ENCODE results near the gene FBLN1. TPM values are rescaled to one million over a fixed set of nuclear protein-coding genes. Genes with fewer than 3 reads are reported as not detected.
"Not testable (repeated sequence)": the region's sequence is repeated elsewhere in the genome, so short reads cannot be mapped to it uniquely, and the experiment has no call there.

FBLN1 gene
- total RNA-seq, 1 donor from 2014 or later = 297 TPM

DNA sequence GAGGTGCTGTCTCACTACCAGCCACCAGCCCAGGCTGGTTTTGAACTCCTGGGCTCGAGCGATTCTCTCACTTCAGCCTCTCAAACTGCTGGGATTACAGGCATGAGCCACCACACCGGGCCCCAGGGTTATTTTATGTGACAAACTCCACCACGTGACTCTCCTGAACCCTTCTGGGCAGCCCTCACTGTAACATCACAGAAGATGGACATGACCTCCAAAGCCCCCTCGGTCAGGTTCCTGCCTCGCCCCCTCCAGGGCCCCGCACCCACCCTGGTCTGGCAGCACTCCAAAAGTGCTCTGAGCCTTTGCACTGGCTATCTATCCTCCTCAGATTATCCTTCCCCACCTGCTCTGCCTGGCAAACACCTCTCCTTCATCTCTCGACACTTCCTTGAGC, 45.9 kb upstream of the FBLN1 start:
- Mint-ChIP-seq H3K4me1 (peaks cover 47% of the 10 kb centered on the region), H3K36me3 (no peaks in the 10 kb centered on the region), H3K27ac (no peak overlapping the region), H3K4me3 (no peak overlapping the region), H3K9me3 (no peaks in the 10 kb centered on the region), H3K27me3 (ENCODE audit: low read depth) (no peaks in the 10 kb centered on the region)
- DNase-seq (ENCODE audit: low spot score in 2 of 2, unreplicated experiment in 2 of 2) = no peak
- no peak for TF ChIP-seq CTCF (IDR thresholded peaks at IDR 0.05; ENCODE audit: unreplicated experiment)

DNA sequence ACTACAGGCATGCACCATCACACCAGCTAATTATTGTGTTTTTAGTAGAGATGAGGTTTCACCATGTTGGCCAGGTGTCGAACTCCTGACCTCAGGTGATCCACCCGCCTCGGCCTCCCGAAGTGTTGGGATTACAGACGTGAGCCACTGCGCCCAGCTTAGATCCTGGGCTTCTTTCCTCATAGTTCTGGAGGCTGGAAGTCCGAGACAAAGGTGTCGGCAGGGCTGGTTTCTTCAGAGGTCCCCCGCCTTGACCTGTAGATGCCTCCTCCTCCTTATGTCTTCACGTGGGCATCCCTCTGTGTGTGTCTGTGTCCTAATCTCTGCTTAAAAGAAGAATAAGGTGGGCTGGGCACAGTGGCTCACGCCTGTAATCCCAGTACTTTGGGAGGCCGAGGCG, 44.2 kb upstream of the FBLN1 start:
- peaks cover 29% of the 10 kb centered on the region for H3K4me1 Mint-ChIP-seq
- TF ChIP-seq CTCF (IDR thresholded peaks at IDR 0.05; ENCODE audit: unreplicated experiment) = no peak
- H3K9me3 Mint-ChIP-seq = no peaks in the 10 kb centered on the region
- H3K36me3 Mint-ChIP-seq = no peaks in the 10 kb centered on the region
- no peak overlapping the region for H3K27ac Mint-ChIP-seq
- H3K27me3 Mint-ChIP-seq (ENCODE audit: low read depth) = no peaks in the 10 kb centered on the region
- no peak for DNase-seq (ENCODE audit: low spot score in 2 of 2, unreplicated experiment in 2 of 2)
- H3K4me3 Mint-ChIP-seq = no peak overlapping the region

GRCh38 chr22:45459235-45459634, 43.4 kb upstream of the FBLN1 start:
- no peak for DNase-seq (ENCODE audit: low spot score in 2 of 2, unreplicated experiment in 2 of 2)
- Mint-ChIP-seq H3K4me1 (peaks cover 25% of the 10 kb centered on the region), H3K36me3 (peaks cover 1% of the 10 kb centered on the region), H3K9me3 (peaks cover 4% of the 10 kb centered on the region), H3K27ac (no peak overlapping the region), H3K27me3 (ENCODE audit: low read depth) (no peaks in the 10 kb centered on the region), H3K4me3 (no peak overlapping the region)
- TF ChIP-seq CTCF (IDR thresholded peaks at IDR 0.05; ENCODE audit: unreplicated experiment) = no peak

DNA sequence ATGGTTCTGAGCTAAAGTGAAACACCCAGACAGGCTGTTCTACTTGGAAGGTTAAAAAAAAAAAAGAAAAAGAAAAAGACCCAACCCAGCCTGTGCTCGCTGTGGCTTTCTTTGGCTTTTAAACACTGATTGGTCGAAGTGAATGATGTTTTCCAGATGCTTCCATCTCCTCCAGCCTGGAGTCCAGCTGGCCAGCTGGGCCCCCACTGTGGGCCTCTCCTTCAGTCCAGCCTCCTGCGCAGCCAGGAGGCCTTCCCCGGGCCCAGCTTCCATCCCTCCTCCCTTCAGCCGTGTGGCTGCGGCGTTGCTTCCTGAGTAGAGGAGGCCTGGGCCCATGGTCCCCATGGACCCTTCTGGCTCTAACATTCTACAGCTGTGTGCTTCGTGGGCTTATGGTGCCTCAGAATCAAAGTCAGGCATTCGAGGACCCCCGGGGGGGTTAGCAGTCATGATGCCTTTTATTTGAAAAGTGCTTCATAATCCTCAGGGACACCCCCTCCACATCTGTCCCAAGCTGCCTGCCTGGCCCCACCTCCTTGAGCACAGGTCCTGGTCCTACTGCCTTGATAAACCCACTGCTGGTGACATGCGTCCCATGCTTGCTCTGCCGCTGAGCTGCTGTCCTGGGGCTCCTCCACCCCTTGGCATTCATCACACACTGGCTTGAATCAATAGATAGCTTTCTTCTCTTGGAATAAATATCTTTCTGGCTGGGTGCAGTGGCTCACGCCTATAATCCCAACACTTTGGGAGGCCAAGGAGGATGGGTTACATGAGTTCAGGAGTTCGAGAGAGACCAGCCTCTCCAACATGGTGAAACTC, 42.2 kb upstream of the FBLN1 start:
- Mint-ChIP-seq H3K27me3 (ENCODE audit: low read depth) (no peaks in the 10 kb centered on the region), H3K9me3 (peaks cover 11% of the 10 kb centered on the region), H3K4me1 (peaks cover 12% of the 10 kb centered on the region), H3K27ac (peak overlapping the region; percentile 47), H3K36me3 (peaks cover 1% of the 10 kb centered on the region), H3K4me3 (no peak overlapping the region)
- no peak for TF ChIP-seq CTCF (IDR thresholded peaks at IDR 0.05; ENCODE audit: unreplicated experiment)
- peak in 1 of 2 experiments; percentile 50 for DNase-seq (ENCODE audit: low spot score in 2 of 2, unreplicated experiment in 2 of 2)

DNA sequence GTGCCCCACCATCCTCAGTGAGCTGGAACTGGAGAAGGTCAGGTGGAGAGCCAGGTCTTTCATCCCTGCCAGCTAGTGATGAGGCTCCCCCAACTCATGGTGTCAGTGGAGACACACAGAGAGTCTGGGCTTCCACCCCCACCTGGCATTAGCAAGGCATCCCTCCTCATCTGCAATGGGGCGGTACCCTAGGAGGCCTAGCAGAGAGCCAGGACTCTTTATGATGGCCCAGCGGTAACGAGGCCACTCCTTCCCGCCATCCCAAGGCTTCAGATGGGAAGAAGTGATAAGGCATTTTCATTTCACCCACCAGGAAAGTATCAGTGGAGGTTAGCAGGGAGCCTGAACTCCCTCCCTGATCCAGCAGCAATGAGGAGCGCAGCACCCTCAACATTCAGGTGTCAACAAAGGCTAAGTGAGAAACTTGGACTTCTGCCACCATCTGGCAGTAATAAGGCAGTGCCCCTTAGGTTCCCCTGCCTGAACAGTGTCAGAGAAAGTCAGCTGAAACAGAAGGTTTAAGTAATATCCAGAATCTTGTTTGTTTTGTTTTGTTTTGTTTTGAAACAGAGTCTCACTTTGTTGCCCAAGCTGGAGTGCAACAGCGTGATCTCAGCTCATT, 40.5 kb upstream of the FBLN1 start:
- H3K36me3 Mint-ChIP-seq = peaks cover 4% of the 10 kb centered on the region
- DNase-seq (ENCODE audit: low spot score in 2 of 2, unreplicated experiment in 2 of 2) = no peak
- peaks cover 21% of the 10 kb centered on the region for H3K9me3 Mint-ChIP-seq
- peaks cover 9% of the 10 kb centered on the region for H3K4me1 Mint-ChIP-seq
- H3K27me3 Mint-ChIP-seq (ENCODE audit: low read depth) = no peaks in the 10 kb centered on the region
- H3K27ac Mint-ChIP-seq = no peak overlapping the region
- TF ChIP-seq CTCF (IDR thresholded peaks at IDR 0.05; ENCODE audit: unreplicated experiment) = no peak
- H3K4me3 Mint-ChIP-seq = no peak overlapping the region

- not testable (repeated sequence) for H3K27ac Mint-ChIP-seq; H3K4me3 Mint-ChIP-seq; H3K36me3 Mint-ChIP-seq; DNase-seq (ENCODE audit: low spot score in 2 of 2, unreplicated experiment in 2 of 2); H3K27me3 Mint-ChIP-seq (ENCODE audit: low read depth)
- H3K9me3 Mint-ChIP-seq = peaks cover 24% of the 10 kb centered on the region
- peaks cover 13% of the 10 kb centered on the region for H3K4me1 Mint-ChIP-seq
Measured at GRCh38 chr22:45463691-45464090, 39.0 kb upstream of the FBLN1 start.

Measured in mesothelial cell of epicardium (in vitro differentiated cells).